ENCODE measurements around the gene S1PR3.

The S1PR3 gene

GRCh38 chr9:89010056-89010455 lies 18.8 kb downstream of the S1PR3 start:
- no peak for DNase-seq

DNA sequence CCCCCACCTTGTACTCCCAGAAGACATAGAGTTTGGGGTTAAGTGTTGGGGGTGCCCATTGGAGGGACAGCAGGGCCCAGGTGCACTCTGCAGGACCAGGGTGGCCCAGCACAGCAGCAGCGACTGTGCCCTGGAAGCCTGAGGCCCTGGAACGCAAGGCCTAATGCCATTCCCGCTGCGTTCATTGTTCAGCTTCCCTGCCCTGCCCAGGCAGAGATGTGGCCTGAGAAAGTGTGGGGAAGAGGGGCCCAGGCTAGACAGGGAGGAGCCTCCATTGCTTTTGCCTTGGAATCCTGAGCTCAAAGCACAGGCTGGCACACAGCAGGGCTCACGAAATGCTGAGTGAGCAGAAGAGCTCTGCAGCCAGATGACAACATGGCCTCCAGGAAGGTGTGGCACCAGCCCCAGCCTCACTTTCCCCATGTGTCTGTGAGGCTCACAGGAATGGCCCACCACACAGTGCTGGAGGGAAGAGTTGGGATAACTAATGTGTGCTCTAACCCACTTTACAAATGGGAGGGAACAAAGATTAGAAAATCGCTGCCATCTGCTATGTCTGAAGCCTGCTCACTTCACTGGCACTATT lies 19.4 kb downstream of the S1PR3 start:
- DNase-seq, result no peak

- DNase-seq, result no peak
Observed at GRCh38 chr9:89011683-89012082, 20.4 kb downstream of the S1PR3 start.

- no peak for DNase-seq
Observed at GRCh38 chr9:89012294-89013042, 21.2 kb downstream of the S1PR3 start.

- no peak for DNase-seq
Observed at GRCh38 chr9:89013660-89014059, 22.4 kb downstream of the S1PR3 start.

- no peak for DNase-seq
Observed at GRCh38 chr9:89014153-89014552, 22.9 kb downstream of the S1PR3 start.

- DNase-seq, result no peak
Observed at GRCh38 chr9:89015336-89015735, 24.1 kb downstream of the S1PR3 start.

DNA sequence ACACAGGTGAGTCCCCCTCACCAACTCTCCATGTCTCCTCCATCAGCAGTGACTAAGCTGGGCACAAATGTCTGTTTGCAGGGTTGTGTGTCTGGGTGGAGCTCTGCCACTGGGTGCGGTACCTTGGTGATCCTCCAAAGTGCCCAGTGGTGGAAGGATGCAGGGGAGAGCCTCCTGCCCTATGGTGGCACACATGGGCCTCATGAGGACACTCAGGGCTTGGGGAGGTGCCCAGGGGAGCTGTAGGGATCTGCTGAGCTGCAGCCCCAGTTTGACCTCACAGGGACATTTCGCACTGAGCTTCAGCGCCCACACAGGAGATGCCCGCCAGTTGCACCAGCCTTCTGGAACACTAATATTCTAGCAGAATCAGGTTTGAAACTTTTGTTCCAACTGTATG lies 29.5 kb downstream of the S1PR3 start:
- no peak for DNase-seq

GRCh38 chr9:89021154-89021803 lies 30.0 kb downstream of the S1PR3 start:
- no peak for DNase-seq

DNA sequence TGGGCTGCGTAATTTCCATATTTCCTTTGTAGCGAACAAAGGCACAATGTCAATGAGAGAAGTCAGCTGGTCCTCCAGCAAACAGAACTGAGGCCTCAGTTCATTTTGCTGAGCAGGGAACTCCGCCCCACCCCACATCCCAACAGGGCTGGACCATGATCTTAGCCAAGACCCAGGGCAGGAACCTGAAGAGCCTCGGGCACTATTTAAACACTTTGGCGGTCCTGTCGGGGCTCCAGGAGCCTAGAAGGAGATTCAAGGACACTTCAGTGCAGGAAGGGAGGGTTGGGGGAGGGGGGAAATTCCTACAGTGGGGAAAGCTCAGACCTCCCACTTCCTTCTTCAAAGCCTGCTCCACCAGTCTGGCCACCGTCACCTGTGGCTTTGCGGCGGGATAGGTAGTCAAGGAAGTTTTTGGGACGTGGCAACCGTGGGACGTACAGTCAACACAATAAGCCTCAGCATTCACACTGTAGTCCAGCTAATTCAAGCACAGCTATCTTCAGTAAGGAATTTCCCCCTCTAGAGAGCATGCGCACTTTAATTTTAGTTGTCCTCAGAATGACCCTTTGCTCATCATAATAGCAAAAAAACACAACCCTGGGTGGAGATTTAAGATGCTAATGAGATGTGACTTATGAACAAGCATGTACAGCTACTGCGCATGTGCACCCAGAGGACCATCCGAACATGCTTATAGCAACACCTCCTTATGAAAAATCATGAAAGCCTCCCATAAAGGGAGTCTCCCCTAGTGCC lies 30.9 kb downstream of the S1PR3 start:
- DNase-seq, result no peak

DNA sequence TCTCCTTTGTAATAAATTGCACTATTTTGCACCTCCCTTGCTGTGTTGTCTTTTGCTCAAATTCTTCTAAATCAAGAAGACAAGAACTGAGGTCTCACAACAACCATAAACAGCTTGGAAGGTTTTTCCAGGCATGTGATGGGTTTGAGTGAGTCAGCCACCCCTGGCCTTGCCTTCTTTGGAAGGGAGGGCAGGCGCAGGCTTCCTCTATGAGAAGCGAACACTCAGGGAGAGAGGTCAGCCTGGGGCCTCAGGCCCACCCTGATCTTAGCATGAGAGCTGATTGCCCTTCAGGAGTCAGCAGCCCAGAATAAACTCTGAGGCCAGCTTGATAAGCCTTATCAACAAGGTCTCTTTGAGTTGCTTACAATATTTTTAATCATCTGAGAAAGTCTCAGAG lies 31.6 kb downstream of the S1PR3 start:
- DNase-seq, result no peak

DNA sequence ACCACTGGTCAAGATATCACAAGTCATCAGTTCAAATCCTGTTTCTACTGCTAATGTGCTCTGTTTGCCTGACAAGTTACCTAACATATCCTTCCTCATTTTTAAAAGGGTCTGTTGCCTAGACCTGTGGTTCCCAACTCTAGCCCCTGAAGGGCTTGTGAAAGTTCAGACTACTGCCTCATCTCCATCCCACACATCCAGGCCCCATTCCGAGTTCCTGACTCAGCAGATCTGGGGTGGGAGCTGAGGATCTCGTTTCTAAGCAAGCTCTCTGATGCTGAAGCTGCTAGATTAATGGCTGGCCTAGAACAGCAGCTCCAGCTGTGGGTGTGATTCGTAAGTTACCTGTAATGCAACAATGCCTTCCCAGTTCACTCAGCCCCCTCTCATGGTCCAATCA lies 32.5 kb downstream of the S1PR3 start:
- no peak for DNase-seq

DNA sequence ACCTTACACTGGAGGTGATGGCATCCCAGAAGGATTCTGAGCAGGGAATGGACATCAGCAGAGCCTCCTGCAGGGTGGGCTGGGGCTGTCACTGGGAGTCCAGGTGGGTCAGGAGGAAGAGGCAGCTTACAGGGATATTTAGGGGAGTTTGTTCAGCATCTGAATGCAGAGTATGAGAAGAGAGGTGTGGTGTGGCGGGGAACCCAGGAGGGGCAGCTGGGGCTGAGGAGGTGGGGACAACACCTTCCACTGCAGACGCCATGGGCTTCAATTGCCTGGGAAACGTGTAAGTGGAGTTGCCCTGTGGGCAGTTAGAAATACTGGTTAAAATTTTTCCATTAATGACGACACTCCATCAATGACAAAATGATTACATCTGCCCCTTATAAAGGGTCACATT lies 33.5 kb downstream of the S1PR3 start:
- no peak for DNase-seq

DNA sequence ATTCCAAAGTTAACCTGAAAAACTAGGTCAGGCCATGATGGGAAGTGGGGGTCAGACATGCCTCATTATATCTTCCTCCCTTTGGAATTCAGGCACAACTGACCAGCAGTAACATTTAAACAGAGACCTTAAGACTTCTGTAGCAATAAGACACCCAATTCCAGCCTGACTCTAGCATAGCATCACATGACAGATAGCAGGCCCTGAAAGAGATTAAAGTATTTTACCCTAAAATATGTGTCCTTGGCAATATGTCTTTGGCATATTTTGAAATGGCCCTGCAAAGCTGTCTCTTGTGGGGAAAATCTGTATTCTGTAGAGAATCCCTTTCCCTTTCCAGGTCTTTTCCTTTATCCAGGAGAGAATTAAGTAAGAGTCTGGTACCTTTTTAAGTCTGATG lies 34.3 kb downstream of the S1PR3 start:
- no peak for DNase-seq

DNA sequence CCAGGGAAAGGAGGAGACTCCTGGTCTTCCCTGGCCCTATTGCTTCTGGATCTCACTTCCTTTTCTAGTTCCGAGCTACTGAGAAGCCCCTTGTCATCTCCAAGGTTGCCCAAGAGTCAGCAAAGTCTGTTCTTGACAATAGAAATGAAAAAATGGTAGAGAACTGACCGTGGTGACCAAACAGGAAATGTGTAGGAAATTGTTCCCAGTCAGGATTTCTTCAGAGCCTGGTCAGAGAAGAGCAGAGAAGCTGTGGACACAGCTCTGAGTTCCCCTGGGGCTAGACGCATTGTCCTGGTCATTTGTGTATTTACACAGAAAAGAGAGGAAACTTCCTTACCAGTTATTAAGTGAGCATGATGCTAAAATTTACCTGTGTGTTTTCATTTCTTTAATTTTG lies 35.6 kb downstream of the S1PR3 start:
- no peak for DNase-seq

GRCh38 chr9:89029788-89030187 lies 38.5 kb downstream of the S1PR3 start:
- DNase-seq, result no peak

DNA sequence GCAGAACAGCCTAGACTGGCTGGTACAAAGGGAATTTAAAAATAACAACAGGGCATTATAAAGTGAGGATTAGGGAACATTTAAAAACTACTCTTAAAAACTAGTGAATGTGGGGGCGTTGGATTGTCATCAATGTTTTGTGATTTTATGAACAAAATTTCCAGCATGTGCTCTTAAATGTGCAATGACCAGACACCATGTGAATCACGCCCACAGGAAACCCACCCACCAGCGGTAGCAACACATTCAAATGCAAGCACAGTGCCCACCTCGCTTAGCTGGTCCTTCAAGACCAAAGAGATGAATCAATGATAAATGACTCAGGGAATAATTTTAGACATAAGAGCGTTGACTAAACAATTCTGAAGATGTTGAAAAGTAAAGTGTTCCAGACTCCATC lies 40.9 kb downstream of the S1PR3 start:
- DNase-seq, result no peak

DNA sequence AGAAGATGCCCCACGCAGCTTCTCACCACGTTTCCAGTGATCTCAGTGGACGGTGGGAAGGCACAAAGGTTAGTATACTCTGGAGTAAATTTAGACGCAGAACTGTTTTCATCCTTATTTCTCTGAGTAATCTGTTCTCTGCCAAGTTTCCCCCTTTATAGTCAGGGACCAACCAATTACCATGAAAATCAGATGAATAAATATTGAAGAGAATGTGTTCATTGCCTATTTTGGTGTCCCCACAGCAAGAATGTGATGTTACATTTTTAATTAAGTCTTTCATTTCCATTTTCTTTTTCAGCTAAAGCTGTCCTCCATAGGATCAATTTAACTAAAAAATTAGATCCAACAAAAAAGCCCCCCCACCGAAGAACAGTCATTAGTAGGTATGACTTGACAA lies 41.4 kb downstream of the S1PR3 start:
- no peak for DNase-seq

DNA sequence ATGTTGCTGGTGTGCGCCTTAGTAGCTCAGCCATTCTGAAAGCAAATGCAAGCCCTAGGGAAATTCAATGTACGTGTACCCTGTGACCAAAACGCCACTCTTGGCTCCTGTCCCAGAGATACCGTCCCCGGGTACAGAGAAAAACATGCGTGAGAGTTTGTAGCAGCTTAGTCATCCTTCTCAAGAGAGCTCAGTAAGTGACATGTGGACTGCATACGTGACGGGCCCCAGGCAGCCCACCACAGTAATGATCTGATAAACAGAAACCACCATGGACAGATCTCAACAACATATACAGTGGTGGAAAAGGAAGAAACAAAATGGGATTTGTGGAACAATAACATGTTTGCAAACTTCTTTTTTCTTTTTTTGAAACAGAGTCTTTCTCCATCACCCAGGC lies 45.1 kb downstream of the S1PR3 start:
- no peak for DNase-seq

DNA sequence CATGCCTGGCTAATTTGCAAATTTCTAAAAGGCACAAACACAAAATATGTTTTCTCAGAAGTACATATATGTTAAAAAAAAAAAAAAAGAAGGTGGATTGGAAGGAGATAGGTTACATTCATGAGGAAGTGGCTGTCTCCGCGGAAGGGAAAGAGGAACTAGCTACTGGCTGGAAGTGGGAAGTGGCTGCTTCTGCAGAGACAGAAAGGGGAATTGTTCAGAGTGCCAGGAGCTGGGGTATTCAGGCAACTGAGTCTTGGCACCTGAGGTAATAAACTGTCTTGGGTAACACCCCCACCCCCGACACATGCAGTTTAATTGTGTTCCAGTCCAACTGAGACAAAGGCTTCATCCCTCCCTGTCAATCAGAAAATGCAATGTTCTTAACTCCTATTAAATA lies 45.6 kb downstream of the S1PR3 start:
- no peak for DNase-seq

DNA sequence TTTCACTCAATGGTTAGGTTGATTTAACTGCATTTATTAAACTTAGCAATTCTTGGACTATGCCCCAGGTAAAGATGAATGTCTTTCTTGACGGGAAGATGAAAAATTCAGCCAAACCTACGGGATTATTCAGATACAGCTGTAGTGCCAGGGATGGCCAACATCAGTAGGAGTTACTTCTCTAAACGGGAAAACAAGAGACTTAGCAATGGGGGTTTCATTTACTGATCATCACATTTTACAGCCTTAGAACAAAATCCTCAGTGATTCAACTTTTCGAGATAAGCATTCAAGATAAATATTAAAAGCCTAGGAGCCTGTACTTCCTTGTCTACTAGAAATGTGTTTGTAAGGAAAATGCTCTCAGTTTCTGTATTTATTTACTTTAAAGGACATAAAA lies 46.1 kb downstream of the S1PR3 start:
- no peak for DNase-seq

GRCh38 chr9:89037891-89038290 lies 46.6 kb downstream of the S1PR3 start:
- no peak for DNase-seq

- no peak for DNase-seq
Observed at GRCh38 chr9:89038382-89039103, 47.3 kb downstream of the S1PR3 start.
